ENCODE measurements around the gene TAP1.
A peak's percentile ranks its signal among the peaks of the same experiment; 100 is the strongest.
"Not testable (repeated sequence)": the region's sequence is repeated elsewhere in the genome, so short reads cannot be mapped to it uniquely, and the experiment has no call there.

TAP1 gene

DNA sequence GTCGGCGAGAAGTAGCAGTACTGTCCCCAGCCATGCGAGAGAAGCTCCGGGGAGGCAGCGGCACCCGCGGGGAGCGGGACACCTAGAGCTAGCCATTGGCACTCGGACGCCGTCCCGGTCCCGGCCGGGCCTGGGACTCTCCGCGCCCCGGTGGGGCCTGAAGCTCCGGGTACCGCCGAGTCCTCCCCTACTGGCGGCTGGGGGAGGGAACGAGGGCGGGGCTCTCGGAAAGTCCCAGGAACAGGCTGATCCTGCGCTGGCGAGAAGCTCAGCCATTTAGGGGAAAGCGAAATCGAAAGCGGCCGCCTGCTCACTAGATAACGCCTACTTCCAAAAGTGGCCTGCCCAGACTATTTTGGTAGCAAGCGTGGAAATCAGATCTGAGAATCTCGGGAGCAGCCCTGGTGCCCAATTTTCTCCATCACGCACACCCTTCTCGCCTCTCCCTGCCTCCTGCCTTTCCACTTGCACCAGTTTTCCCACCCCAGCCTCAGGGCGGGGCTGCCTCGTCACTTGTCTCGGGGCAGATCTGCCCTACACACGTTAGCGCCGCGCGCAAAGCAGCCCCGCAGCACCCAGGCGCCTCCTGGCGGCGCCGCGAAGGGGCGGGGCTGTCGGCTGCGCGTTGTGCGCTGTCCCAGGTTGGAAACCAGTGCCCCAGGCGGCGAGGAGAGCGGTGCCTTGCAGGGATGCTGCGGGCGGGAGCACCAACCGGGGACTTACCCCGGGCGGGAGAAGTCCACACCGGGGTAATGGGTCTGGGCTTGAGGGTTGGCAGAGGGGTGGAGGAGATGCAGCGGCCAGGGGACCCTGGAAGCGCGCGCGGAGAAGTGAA lies at the start of gene TAP1, which contains the start of gene PSMB9:
Gene TAP1, minus strand, starts transcription at position 164 of the 835 bp plus-strand sequence. Its CDS starts 68 bp downstream, at position 96.
Gene PSMB9, plus strand, starts transcription at position 652 of the 835 bp plus-strand sequence. Its CDS starts 38 bp downstream, at position 690.
- DNase-seq (ENCODE audit: low read depth) = peak; percentile 82

GRCh38 chr6:32895006-32895345 lies 41.5 kb upstream of the TAP1 start:
- DNase-seq (ENCODE audit: low read depth) = no peak

GRCh38 chr6:32894085-32895005 lies 40.8 kb upstream of the TAP1 start:
- DNase-seq (ENCODE audit: low read depth) = peak; percentile 81

- DNase-seq (ENCODE audit: low read depth) = no peak
Observed at GRCh38 chr6:32890831-32891230, 37.3 kb upstream of the TAP1 start.

DNA sequence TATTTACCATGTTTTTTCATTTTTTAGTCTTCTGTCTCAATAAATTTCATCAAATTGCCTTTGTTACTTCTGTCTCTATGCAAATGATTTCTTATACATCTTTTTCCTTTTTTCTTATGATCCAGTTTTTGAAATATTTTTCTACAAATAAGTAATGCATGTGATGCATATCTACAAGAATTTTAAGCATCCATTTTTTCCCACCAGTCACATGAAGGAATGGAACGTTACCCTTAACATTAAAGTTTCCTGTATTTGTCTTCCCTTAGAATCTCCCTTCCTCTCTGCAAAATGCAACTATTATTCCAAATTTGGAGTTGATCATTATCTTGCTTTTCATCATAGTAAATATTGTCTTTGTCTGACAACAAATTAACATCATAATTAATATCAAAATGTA lies 36.0 kb upstream of the TAP1 start:
- DNase-seq (ENCODE audit: low read depth) = no peak

DNA sequence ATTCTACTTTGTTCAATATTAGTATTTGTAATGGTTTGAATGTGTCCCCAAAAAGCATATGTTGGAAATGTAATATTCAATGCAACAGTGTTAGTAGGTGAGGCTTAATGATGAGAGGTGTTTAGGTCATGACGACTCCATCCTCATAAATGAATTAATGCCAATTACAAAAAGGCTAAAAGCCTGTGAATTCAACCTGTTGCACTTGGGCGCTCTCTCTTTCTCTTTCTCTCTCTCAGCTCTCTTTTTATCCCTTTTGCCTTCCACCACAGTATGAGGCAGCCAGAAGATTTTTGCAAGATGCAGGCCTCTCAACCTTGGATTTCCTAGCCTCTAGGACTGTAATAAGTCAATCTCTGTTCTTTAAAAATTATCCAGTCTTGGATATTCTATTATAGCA lies 35.1 kb upstream of the TAP1 start:
- no peak for DNase-seq (ENCODE audit: low read depth)

DNA sequence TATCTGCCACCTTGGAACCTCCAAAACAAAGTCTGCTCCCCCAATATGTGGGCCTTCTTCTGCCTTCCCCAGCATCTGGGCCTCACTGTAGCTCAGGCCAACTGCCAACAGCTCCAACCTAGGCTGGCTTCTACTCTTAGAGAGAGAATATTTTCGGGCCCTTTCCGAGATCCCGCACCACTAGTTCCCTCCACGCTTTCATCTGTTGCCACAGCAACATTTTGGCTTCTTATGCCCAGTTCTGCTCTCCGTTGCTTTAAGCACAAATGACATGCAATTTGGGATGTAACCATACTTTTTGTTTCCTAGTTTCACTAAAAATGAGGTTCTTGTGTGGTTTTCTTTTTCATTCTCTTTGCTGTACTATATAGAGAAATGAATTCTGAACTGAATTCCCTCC lies 34.1 kb upstream of the TAP1 start:
- no peak for DNase-seq (ENCODE audit: low read depth)

- DNase-seq (ENCODE audit: low read depth) = peak; percentile 84
Observed at GRCh38 chr6:32886681-32887383, 33.3 kb upstream of the TAP1 start.

DNA sequence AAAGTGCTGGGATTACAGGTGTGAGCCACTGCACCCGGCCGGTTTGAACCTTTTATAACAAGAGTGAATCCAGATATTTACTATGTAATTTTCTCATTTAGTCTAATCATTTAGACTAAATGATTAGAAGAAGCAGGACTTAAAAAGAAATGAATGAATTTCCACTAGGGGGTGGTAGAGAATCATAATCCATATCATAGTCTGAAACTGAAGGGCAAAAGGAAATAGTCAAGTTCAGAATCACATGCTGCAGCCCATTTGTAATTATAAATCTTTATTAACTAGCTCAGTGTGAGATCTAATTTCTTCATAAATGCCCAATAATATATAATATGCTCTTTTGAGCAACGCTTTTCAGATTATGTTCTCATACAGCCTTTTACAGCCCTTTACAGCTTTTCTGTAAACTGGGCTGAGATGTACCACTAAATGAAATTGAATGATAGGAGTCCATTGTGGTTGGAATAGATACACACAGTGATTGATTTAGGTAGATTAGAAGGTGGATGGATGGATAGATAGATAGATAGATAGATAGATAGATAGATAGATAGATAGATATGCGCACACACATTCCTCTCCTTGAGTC lies 32.3 kb upstream of the TAP1 start:
- DNase-seq (ENCODE audit: low read depth) = peak; percentile 53

DNA sequence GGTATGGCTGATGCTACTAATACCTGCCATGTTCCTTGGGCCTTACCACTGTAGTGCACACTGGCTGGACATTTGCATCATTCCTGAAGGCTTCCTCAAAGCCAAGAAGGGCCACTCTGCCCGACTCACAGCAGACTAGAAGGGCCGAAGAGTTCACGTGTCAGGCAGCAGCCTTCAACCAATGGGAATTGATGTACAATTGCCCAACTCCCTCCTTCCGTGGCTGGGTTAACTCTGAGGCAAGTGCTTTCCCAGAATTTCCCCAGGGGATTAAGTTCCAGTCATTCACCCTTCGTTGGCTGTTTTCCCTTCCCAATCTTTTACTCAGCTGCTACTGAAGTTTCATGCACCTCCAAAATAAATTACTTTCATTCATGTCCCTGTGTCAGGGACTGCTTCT lies 30.3 kb upstream of the TAP1 start:
- DNase-seq (ENCODE audit: low read depth) = no peak

GRCh38 chr6:32882879-32883250 lies 29.4 kb upstream of the TAP1 start:
- peak; percentile 61 for DNase-seq (ENCODE audit: low read depth)

GRCh38 chr6:32880962-32881361 lies 27.5 kb upstream of the TAP1 start:
- not testable (repeated sequence) for DNase-seq (ENCODE audit: low read depth)

GRCh38 chr6:32879691-32880090 lies 26.2 kb upstream of the TAP1 start:
- DNase-seq (ENCODE audit: low read depth) = no peak

DNA sequence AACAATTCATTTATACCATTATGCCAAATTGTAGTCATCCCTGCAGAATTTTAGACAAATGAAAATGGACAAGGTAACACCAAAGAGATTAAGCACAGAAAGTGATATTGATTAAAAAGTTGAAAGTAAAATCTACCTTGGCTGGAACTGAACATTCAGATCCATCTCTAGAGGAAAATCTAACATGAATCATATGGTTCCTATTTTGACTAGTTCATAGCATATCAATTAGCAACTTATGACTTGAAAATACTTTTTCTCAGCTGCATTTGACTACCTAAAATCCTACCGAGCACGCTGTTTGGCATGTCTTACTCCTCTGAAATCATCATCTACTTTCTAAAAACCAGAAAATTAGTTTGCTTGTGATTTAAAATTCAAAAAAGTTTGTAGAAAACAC lies 23.1 kb upstream of the TAP1 start:
- DNase-seq (ENCODE audit: low read depth) = no peak

GRCh38 chr6:32873947-32874346 lies 20.4 kb upstream of the TAP1 start:
- not testable (repeated sequence) for DNase-seq (ENCODE audit: low read depth)

GRCh38 chr6:32868257-32868788 lies 14.8 kb upstream of the TAP1 start:
- peak; percentile 53 for DNase-seq (ENCODE audit: low read depth)

DNA sequence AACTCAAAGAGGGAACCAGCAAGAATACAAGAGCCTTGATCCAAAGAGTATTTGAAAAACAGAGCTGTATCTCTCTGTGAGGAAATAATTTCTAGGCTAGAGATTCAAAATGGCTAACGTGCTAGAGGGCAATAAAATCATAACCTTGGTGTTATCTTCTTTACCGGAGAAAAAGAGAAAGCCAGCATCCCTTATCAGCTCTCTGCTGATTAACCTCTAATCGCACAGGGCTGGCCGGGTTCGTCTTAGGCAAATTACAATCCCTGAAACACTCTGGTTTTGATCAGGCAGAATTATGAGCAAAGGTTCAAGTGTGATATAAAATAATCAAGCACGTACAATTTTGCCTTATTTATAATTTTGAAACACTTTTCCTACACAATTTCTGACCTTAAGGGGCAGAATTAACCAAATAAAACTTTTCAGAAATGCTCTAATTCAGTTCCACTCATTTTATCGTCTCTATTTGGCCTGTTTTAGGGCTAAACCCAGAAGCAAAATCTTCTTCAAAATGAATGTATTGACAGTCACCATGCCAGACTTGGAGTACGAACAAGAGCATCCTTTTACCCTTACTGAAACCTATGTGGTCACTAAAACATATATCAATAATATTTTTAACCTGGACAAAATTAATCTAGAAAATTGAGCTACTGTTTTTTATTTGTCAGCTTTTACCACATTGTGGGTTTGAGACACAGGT lies 14.2 kb upstream of the TAP1 start:
- no peak for DNase-seq (ENCODE audit: low read depth)

DNA sequence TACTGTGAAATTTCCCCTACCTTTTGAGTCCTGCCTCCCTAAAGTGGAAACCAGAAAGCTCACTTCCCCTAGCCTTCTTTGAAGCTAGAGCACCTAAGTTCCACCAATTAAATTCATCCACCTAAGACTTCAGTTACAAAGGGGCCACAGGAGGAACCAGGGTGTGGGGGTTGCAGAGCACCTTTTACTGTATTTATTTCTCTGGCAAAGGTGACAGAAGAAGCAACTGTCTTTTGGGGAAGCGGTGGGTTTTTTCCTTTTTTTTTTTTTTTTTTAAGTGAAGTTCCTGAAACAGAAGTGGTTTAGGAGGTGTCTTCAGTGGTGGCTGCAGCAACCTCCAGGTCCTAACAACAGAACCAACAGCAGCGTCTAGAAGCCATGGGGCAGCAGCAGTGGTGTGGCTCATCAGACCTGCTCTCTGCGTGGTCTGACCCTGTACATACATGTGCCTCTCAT lies 13.5 kb upstream of the TAP1 start:
- no peak for DNase-seq (ENCODE audit: low read depth)

DNA sequence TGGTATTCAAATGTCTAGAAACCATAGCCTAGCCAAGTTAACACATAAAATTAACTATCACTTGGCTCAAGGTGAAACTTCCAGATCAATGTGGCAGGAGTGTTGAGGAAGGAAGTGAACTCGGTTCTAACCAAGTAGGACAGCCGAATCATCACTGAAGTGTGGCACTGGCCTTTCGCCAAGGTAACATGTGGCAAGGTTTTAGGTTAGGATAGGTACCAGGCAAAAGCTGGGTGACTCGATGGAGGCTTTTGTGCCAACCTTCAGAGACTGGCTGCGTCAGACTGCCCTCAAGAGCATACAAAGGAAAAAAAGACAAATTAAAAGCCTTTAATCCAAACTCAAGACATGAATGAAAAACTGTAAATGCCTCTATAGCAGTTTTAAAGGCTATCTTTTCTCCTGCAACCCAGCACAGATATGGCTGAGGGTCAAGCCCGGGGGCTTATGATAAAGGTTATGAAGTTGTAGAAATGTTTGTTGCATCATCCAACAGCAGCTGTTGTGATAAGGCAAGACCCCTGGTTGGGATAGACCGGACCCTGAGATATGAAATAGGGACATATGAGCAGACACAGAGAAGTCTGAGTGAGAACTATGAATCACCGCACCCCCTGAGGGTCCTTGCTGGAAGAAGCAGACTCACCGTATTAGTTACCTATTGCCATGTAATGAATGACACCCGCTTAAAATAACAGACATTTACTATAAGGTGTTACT lies 12.4 kb upstream of the TAP1 start:
- no peak for DNase-seq (ENCODE audit: low read depth)

- no peak for DNase-seq (ENCODE audit: low read depth)
Observed at GRCh38 chr6:32862725-32863124, 9.2 kb upstream of the TAP1 start.

Measured in HS-5 (cell line).